ENCODE results near the gene METTL26.

DNA sequence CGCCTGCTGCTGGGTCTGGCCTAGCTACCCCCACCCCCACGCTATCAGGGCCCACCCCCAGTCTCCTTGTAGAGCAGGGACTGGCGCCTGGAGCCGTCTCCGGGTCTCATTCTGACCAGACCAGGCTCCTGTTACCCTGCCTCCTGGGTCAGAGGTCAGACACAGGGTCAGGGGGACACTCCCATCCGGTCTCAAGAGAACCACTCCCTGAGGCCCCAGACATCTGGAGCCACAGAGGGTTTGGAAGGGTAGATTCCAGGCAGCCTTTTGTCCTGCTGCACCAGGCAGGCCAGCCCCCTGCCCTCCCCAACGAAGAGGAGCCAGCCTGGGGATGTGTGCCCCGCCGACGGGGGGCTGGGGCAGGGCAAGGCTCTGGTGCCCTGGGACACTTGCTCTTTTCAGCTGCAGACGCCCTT is 6.3 kb downstream of the METTL26 start:
- TF ChIP-seq, protein P1, sequence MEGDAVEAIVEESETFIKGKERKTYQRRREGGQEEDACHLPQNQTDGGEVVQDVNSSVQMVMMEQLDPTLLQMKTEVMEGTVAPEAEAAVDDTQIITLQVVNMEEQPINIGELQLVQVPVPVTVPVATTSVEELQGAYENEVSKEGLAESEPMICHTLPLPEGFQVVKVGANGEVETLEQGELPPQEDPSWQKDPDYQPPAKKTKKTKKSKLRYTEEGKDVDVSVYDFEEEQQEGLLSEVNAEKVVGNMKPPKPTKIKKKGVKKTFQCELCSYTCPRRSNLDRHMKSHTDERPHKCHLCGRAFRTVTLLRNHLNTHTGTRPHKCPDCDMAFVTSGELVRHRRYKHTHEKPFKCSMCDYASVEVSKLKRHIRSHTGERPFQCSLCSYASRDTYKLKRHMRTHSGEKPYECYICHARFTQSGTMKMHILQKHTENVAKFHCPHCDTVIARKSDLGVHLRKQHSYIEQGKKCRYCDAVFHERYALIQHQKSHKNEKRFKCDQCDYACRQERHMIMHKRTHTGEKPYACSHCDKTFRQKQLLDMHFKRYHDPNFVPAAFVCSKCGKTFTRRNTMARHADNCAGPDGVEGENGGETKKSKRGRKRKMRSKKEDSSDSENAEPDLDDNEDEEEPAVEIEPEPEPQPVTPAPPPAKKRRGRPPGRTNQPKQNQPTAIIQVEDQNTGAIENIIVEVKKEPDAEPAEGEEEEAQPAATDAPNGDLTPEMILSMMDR (IDR thresholded peaks at IDR 0.05; ENCODE audit: insufficient read depth, low read length): no peak
- TF ChIP-seq POLR2AphosphoS5 (IDR thresholded peaks at IDR 0.05; ENCODE audit: low read depth) (no peak), REST (IDR thresholded peaks at IDR 0.05; ENCODE audit: insufficient replicate concordance, low read depth) (no peak), GABPA (IDR thresholded peaks at IDR 0.05; ENCODE audit: low read depth) (no peak)
